ENCODE results near the gene SPATA20.
A peak's percentile ranks its signal among the peaks of the same experiment; 100 is the strongest.

Gene SPATA20

DNA sequence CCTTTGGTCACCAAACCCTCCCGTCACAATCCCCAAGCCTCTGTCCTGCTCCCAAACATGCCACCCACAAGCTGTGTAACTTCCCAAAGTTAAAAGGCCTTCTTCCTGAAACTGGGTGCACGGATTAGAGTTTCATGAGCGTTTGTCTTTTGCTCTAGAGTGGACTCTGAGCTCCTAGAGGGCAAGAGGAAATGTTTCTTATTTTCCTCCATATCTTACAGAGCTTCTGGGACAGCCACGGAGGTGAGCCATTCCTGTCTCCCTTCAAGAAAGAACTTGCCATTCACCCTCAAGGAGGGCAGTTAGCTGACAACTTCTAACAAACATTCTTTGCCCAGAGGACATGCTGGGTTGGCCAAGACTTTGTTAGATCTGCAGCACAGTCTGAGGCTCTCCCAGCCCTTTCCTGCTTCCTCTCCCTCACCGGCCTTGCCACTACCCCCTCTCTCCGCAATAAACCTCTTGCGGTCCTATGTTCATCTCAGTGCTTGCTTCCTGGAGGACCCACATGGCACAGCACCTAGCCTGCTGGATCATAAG is 41.3 kb upstream of the SPATA20 start:
- no peak overlapping the region for H3K27ac ChIP-seq
- TF ChIP-seq ZFX (IDR thresholded peaks at IDR 0.05; ENCODE audit: borderline replicate concordance): no peak
- TF ChIP-seq, protein P1, sequence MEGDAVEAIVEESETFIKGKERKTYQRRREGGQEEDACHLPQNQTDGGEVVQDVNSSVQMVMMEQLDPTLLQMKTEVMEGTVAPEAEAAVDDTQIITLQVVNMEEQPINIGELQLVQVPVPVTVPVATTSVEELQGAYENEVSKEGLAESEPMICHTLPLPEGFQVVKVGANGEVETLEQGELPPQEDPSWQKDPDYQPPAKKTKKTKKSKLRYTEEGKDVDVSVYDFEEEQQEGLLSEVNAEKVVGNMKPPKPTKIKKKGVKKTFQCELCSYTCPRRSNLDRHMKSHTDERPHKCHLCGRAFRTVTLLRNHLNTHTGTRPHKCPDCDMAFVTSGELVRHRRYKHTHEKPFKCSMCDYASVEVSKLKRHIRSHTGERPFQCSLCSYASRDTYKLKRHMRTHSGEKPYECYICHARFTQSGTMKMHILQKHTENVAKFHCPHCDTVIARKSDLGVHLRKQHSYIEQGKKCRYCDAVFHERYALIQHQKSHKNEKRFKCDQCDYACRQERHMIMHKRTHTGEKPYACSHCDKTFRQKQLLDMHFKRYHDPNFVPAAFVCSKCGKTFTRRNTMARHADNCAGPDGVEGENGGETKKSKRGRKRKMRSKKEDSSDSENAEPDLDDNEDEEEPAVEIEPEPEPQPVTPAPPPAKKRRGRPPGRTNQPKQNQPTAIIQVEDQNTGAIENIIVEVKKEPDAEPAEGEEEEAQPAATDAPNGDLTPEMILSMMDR (IDR thresholded peaks at IDR 0.05): no peak

DNA sequence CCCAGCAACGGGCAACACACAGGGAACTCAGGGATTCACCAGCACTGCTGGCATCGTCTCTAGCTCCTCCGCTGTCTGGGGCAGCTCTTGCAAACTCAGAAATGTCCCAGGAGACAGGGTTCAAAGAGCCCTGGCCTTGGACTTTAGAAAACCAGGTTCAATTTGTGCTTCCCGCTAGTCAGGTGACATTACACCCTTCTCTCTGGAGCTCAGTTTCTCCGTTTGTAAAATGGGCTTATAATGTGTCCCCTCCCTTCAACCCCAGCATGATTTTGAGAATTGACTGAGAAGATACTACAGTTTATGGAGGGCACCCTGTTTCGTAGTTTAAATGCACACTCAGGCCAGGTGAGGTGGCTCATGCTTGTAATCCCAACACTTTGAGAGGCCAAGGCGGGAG is 40.7 kb upstream of the SPATA20 start:
- TF ChIP-seq, protein P1 (IDR thresholded peaks at IDR 0.05): no peak
- no peak for TF ChIP-seq ZFX (IDR thresholded peaks at IDR 0.05; ENCODE audit: borderline replicate concordance)
- H3K27ac ChIP-seq: no peak overlapping the region

DNA sequence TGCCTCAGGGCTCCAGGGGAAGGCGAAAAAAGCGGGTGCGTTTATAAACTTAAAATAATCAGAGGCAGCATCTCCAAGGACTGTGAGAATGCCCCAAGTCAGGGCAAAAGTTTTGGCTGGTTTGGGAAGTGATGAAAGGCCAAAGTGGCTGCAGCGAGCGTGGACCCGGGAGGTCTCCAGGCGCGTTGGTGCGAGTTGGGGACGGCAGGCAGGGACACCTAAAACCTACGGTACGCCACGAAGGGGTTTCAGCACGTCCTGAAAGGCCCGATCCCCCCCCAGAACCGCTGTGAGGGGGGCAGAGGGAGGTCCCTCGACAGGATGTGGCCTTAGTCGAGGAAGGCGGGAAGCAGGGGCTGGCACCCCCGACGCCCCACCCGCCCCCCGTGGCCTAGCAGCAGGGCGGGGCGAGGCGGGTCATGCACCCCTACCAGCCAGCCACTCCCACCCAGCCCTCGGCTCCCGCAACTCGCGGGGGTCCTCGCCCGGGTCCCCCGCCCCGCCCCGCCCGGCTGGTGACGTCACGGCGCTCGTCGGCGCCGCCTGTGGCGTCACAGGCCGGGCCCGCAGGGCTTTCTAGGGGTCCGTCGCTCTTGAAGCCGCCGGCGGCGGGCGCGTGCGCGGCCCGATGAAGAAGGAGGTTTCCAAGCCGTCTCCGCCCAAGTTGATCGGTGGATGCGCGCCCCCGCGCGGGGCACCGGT is 39.0 kb upstream of the SPATA20 start, which contains the start of gene MYCBPAP:
TSS of gene MYCBPAP (plus strand) at position 569 of the 702 bp plus-strand sequence. CDS start 236 bp downstream, outside the sequence.
- no peak for TF ChIP-seq ZFX (IDR thresholded peaks at IDR 0.05; ENCODE audit: borderline replicate concordance)
- TF ChIP-seq, protein P1 (IDR thresholded peaks at IDR 0.05): peak; percentile 51
- H3K27ac ChIP-seq: peak within 1 kb of the TSS; percentile 44

- TF ChIP-seq ZFX (IDR thresholded peaks at IDR 0.05; ENCODE audit: borderline replicate concordance): no peak
- TF ChIP-seq, protein P1 (IDR thresholded peaks at IDR 0.05): peak; percentile 13
- H3K27ac ChIP-seq: peak overlapping the region; percentile 44
Observed at GRCh38 chr17:50508573-50509460, 38.2 kb upstream of the SPATA20 start.

DNA sequence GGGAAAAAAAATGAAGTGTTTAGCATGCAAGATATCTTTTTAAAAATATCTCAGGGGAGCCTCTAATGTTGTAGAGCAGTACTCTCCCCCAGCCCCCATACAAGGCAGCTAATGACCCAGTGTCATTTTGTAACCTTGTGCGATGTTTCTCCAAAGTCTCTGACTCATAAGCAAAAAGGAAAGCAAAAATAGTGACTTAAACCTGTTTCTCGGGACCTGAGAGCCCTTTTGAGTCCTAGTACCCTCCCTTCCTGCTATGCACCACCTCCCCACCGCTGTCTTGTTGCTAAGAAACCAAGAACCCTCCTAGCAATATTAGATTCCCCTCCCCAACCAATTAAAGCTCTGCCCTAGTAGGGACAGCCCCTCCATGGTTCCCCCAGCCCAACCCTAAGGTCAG is 35.9 kb upstream of the SPATA20 start:
- TF ChIP-seq, protein P1 (IDR thresholded peaks at IDR 0.05): no peak
- TF ChIP-seq ZFX (IDR thresholded peaks at IDR 0.05; ENCODE audit: borderline replicate concordance): no peak
- no peak overlapping the region for H3K27ac ChIP-seq

GRCh38 chr17:50513495-50513894 is 33.5 kb upstream of the SPATA20 start:
- TF ChIP-seq, protein P1 (IDR thresholded peaks at IDR 0.05): no peak
- TF ChIP-seq ZFX (IDR thresholded peaks at IDR 0.05; ENCODE audit: borderline replicate concordance): no peak
- H3K27ac ChIP-seq: no peak overlapping the region
